ENCODE results near the gene RABGGTA.
"Not testable (repeated sequence)": the region's sequence is repeated elsewhere in the genome, so short reads cannot be mapped to it uniquely, and the experiment has no call there.

The RABGGTA gene

GRCh38 chr14:24260026-24260779, 11.2 kb downstream of the RABGGTA start:
- no peak for DNase-seq

- DNase-seq = no peak
Measured at GRCh38 chr14:24259282-24260025, 11.9 kb downstream of the RABGGTA start.

- no peak for DNase-seq
Measured at GRCh38 chr14:24258548-24259265, 12.7 kb downstream of the RABGGTA start.

- no peak for DNase-seq
Measured at GRCh38 chr14:24258119-24258518, 13.3 kb downstream of the RABGGTA start.

- DNase-seq = no peak
Measured at GRCh38 chr14:24256960-24257359, 14.4 kb downstream of the RABGGTA start.

GRCh38 chr14:24255931-24256711, 15.3 kb downstream of the RABGGTA start:
- no peak for DNase-seq

GRCh38 chr14:24255438-24255837, 16.0 kb downstream of the RABGGTA start:
- no peak for DNase-seq

- DNase-seq = no peak
Measured at GRCh38 chr14:24254630-24255392, 16.6 kb downstream of the RABGGTA start.

GRCh38 chr14:24253936-24254335, 17.5 kb downstream of the RABGGTA start:
- no peak for DNase-seq

- no peak for DNase-seq
Measured at GRCh38 chr14:24252289-24253124, 18.9 kb downstream of the RABGGTA start.

GRCh38 chr14:24251880-24252288, 19.5 kb downstream of the RABGGTA start:
- no peak for DNase-seq

GRCh38 chr14:24250354-24250753, 21.0 kb downstream of the RABGGTA start:
- DNase-seq = no peak

- no peak for DNase-seq
Measured at GRCh38 chr14:24249230-24250021, 22.0 kb downstream of the RABGGTA start.

- no peak for DNase-seq
Measured at GRCh38 chr14:24247422-24247821, 24.0 kb downstream of the RABGGTA start.

GRCh38 chr14:24246765-24247212, 24.6 kb downstream of the RABGGTA start:
- DNase-seq = no peak

GRCh38 chr14:24245350-24245749, 26.0 kb downstream of the RABGGTA start:
- not testable (repeated sequence) for DNase-seq

GRCh38 chr14:24243336-24243836, 28.0 kb downstream of the RABGGTA start:
- DNase-seq = peak; percentile 30

- peak; percentile 25 for DNase-seq
Measured at GRCh38 chr14:24241829-24242443, 29.5 kb downstream of the RABGGTA start.
